GM21825 (cell line): ENCODE measurements around the gene GCNT2.
"Not testable (repeated sequence)": the region's sequence is repeated elsewhere in the genome, so short reads cannot be mapped to it uniquely, and the experiment has no call there.

Experiments
- ATAC-seq: cut with Tn5 transposase; IDR thresholded peaks from one replicate; pipeline ENCODE4 v1.9.1; 2021; ENCODE audit warnings: mild to moderate bottlenecking, moderate library complexity; ENCODE audit not compliant: unreplicated experiment

The GCNT2 gene

DNA sequence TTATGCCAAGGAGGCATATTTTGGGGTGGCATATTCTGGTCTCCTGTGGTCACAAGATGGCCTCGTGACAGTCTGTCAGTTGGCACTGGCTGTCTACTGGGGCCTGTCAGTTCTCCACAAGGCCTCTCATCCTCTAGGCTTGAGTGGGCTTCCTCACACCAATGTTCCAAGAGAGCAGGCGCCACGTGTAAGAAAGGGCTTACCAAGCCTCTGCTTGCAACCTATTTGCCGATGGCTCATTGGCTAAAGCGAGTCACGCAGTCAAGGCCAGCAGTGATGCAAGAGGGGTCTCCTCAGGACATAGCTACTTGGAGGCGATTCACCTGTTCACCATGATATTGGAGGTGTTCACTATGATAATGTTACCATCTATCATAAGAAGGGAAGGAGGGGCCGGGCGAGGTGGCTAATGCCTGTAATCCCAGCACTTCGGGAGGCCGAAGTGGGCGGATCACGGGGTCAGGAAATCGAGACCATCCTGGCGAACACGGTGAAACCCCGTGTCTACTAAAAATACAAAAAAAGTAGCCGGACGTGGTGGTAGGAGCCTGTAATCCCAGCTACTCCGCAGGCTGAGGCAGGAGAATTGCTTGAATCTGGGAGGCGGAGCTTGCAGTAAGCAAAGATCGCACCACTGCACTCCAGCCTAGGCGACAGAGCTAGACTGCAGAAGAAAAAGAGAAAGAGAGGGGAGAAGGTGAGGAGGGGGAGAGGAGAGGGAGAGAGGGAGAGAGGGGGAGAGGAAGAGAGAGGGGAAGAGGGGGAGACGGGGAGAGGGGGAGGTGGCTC is 138.0 kb downstream of the GCNT2 start:
- no peak for ATAC-seq

- no peak for ATAC-seq
Measured at GRCh38 chr6:10659699-10660348, 138.7 kb downstream of the GCNT2 start.

- ATAC-seq = not testable (repeated sequence)
Measured at GRCh38 chr6:10660431-10661191, 139.5 kb downstream of the GCNT2 start.

- no peak for ATAC-seq
Measured at GRCh38 chr6:10662207-10662606, 141.1 kb downstream of the GCNT2 start.

DNA sequence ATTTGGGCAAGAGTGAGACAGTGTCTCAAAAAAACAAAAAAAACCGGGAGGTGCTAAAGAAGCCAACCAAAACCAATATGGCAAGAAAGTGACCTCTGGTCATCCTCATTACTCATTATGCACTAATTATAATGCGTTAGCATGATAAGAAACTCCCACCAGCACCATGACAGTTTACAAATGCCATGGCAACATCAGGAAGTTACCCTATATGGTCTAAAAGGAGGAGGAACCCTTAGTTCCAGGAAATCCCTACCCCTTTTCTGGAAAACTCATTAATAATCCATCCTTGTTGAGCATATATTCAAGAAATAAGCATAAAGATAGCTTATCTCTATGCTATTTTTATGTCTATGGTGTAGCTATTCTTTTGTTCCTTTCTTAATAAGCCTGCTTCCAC is 141.6 kb downstream of the GCNT2 start:
- ATAC-seq = no peak

- not testable (repeated sequence) for ATAC-seq
Measured at GRCh38 chr6:10665595-10665994, 144.4 kb downstream of the GCNT2 start.

DNA sequence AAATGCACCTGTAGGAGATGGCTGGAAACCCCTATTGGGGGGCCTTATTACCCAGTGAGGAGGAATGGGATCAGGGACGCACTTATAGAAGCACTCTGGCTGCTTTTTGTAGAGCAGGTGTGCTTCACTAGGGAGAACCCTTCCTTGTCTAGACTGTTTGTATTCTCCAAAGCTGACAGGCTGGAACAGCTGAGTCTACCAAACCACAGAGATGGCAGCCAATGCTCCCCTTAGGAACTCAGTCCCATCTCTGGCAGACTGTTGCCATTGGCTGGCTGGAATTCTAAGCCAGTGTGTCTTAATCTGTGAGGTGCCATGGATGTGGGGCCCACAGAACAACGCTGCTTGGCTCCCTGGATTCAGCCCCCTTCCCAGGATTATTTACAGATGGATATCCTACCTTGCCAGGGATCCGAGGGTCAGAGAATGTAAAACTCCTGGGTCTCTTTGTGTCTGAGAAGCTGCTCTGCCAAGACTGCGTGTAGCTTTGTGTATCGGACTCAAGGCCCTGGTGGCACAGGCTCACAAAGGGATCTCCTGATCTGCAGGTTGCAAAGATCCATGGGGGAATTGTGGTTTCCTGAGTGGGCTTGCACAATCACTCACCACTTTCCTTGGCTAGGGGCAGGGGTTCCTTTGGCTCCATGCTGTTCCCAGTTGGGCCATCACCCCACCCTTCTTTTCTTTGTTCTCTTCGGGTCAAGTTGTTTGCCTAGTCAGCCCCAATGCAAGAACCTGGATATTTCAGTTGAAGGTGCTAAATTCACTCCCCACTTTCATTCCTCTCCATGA is 147.2 kb downstream of the GCNT2 start:
- no peak for ATAC-seq

GRCh38 chr6:10676403-10676802 is 155.3 kb downstream of the GCNT2 start:
- no peak for ATAC-seq

- ATAC-seq = no peak
Measured at GRCh38 chr6:10678456-10678855, 157.3 kb downstream of the GCNT2 start.
